CD14-positive monocyte (primary cell): ENCODE data around the gene AKAP12. TPM values are rescaled to one million over a fixed set of nuclear protein-coding genes. Genes with fewer than 3 reads are reported as not detected.

ENCODE experiments used
- DNase-seq, 3 donors: peaks; one replicate each; pipeline ENCODE4 v3.0.0-alpha.2; 2011 to 2022
- H2AFZ ChIP-seq: 2 replicates; pipeline ENCODE4 v1.6.0; 2012; ENCODE audit warnings: mild to moderate bottlenecking, low read depth, low read length, inconsistent platforms; ENCODE audit not compliant: insufficient read depth, poor library complexity, severe bottlenecking
- H3K27ac ChIP-seq, 2 donors: 1 replicate in 1 of 2; 2 replicates in 1 of 2; pipeline ENCODE4 v1.5.1; 2012 to 2013; ENCODE audit warnings: low read length in 2 of 2, control low read depth in 1 of 2, inconsistent platforms in 1 of 2, low read depth in 1 of 2, mild to moderate bottlenecking in 1 of 2
- H3K27me3 ChIP-seq, 2 donors: one replicate each; pipeline versions ENCODE4 v1.6.0 to v1.6.1; 2011 to 2013; ENCODE audit warnings: low read length in 2 of 2; ENCODE audit not compliant: control insufficient read depth in 2 of 2, insufficient read depth in 2 of 2
- H3K36me3 ChIP-seq, 2 donors: replicated peaks in 1 of 2; 1 replicate in 1 of 2; 2 replicates in 1 of 2; pipeline versions ENCODE4 v1.5.1 to v1.6.1; 2012 to 2013; ENCODE audit warnings: low read length in 2 of 2, control low read depth in 1 of 2, inconsistent platforms in 1 of 2, mild to moderate bottlenecking in 1 of 2; ENCODE audit not compliant: insufficient read depth in 2 of 2, control insufficient read depth in 1 of 2
- H3K4me1 ChIP-seq, 2 donors: 1 replicate in 1 of 2; 2 replicates in 1 of 2; pipeline versions ENCODE4 v1.5.1 to v1.6.1; 2012 to 2013; ENCODE audit warnings: low read length in 2 of 2, control low read depth in 1 of 2, inconsistent platforms in 1 of 2, mild to moderate bottlenecking in 1 of 2, moderate library complexity in 1 of 2; ENCODE audit not compliant: insufficient read depth in 2 of 2, control insufficient read depth in 1 of 2
- H3K4me2 ChIP-seq: replicated peaks from 2 replicates; pipeline ENCODE3; 2012; ENCODE audit warnings: low read length, moderate library complexity, mild to moderate bottlenecking; ENCODE audit not compliant: poor library complexity, severe bottlenecking; ENCODE audit errors: extremely low read depth
- H3K4me3 ChIP-seq, 3 experiments: fragments of 200-600 bp in 1 of 3; sonication (generic) in 1 of 3; replicated peaks in 1 of 3; 1 replicate in 2 of 3; 2 replicates in 1 of 3; pipeline ENCODE4 v1.5.1; 2011 to 2013; ENCODE audit warnings: low read length in 3 of 3, mild to moderate bottlenecking in 3 of 3, control low read depth in 2 of 3, low read depth in 2 of 3, inconsistent platforms in 1 of 3, moderate library complexity in 1 of 3
- H3K79me2 ChIP-seq: 2 replicates; pipeline ENCODE4 v1.6.0; 2012; ENCODE audit warnings: mild to moderate bottlenecking, control low read depth, inconsistent platforms, low read length, moderate library complexity; ENCODE audit not compliant: insufficient read depth
- H3K9ac ChIP-seq: 2 replicates; pipeline ENCODE4 v1.6.0; 2017; ENCODE audit warnings: low read length, mild to moderate bottlenecking; ENCODE audit not compliant: insufficient read depth, poor library complexity, severe bottlenecking
- H3K9me3 ChIP-seq, 2 donors: replicated peaks in 1 of 2; 1 replicate in 1 of 2; 2 replicates in 1 of 2; pipeline versions ENCODE4 v1.5.1 to v1.6.1; 2012 to 2013; ENCODE audit warnings: low read length in 2 of 2, control low read depth in 1 of 2; ENCODE audit not compliant: control insufficient read depth in 1 of 2, insufficient read depth in 1 of 2
- H4K20me1 ChIP-seq: 2 replicates; pipeline ENCODE4 v1.6.0; 2012; ENCODE audit warnings: mild to moderate bottlenecking, low read length, control low read depth, moderate library complexity; ENCODE audit not compliant: insufficient read depth
- H3K27ac Mint-ChIP-seq, 7 donors: one replicate each; pipeline ENCODE4 v1.8.0; 2020; ENCODE audit warnings: mild to moderate bottlenecking in 7 of 7, mixed read lengths in 7 of 7, moderate library complexity in 6 of 7, inconsistent platforms in 2 of 7
- H3K27me3 Mint-ChIP-seq, 3 donors: one replicate each; pipeline ENCODE4 v1.8.0; 2021 to 2022; ENCODE audit warnings: low read depth in 3 of 3, mild to moderate bottlenecking in 3 of 3, mixed read lengths in 3 of 3, moderate library complexity in 3 of 3, inconsistent platforms in 1 of 3
- H3K36me3 Mint-ChIP-seq, 2 donors: one replicate each; pipeline ENCODE4 v1.8.0; 2020; ENCODE audit warnings: mixed read lengths in 2 of 2, inconsistent platforms in 1 of 2, mild to moderate bottlenecking in 1 of 2
- H3K4me1 Mint-ChIP-seq: one replicate; pipeline ENCODE4 v1.8.0; 2020; ENCODE audit warnings: mild to moderate bottlenecking, mixed read lengths
- H3K4me3 Mint-ChIP-seq, 2 donors: one replicate each; pipeline ENCODE4 v1.8.0; 2020; ENCODE audit warnings: mild to moderate bottlenecking in 2 of 2, mixed read lengths in 2 of 2, moderate library complexity in 1 of 2
- H3K9me3 Mint-ChIP-seq, 7 donors: one replicate each; pipeline ENCODE4 v1.8.0; 2020 to 2022; ENCODE audit warnings: mixed read lengths in 7 of 7, mild to moderate bottlenecking in 6 of 7, moderate library complexity in 6 of 7, inconsistent platforms in 2 of 7
- CTCF ChIP-seq: fragments of 200-600 bp; IDR thresholded peaks from one replicate; pipeline ENCODE4 v1.8.0; 2022; ENCODE audit warnings: antibody characterized with exemption, mild to moderate bottlenecking
- WGBS: methylation state at CpG from one replicate; pipeline ENCODE4 v1.1.5; 2013; ENCODE audit warnings: missing lambda C conversion rate; ENCODE audit not compliant: insufficient coverage; 5-methylcytosine and 5-hydroxymethylcytosine counted together
- intact Hi-C, 2 donors: fragments of 100-400 bp; cut with micrococcal nuclease; formaldehyde crosslinking; loops; one replicate each; pipeline versions ENCODE4 v1.15.0 to v1.15.1; 2023
- polyA plus RNA-seq, 3 donors: library from polyadenylated mRNA; depleted of rRNA in 1 of 3; unstranded in 2 of 3; stranded (reverse) in 1 of 3; fragments of 300-500 nt in 2 of 3; fragments of >200 nt in 1 of 3; fragmentation: Illumina TruSeq in 2 of 3; gene quantifications; 1 replicate in 2 of 3; 2 replicates in 1 of 3; pipeline ENCODE4 v1.2.3, GENCODE V29; 2012 to 2021

The AKAP12 gene
- polyA plus RNA-seq, 3 donors = 0.01 TPM; not detected in 2

- Histone ChIP-seq H3K36me3 (no peaks in the 10 kb centered on the region), H2AFZ (no peak overlapping the region), H3K4me2 (no peak overlapping the region), H3K79me2 (no peaks in the 10 kb centered on the region), H3K4me3 (no peak overlapping the region), H3K9ac (no peak overlapping the region), H3K4me1 (no peaks in the 10 kb centered on the region), H3K27me3 (no peaks in the 10 kb centered on the region), H3K27ac (no peak overlapping the region), H4K20me1 (no peaks in the 10 kb centered on the region), H3K9me3 (no peaks in the 10 kb centered on the region)
- Mint-ChIP-seq H3K4me3 (no peak overlapping the region), H3K27me3 (peaks cover 2 to 3% (median 2%) of the 10 kb centered on the region in 3 donors), H3K4me1 (peaks cover 14% of the 10 kb centered on the region), H3K27ac (no peak overlapping the region), H3K9me3 (peaks cover 0 to 1% (median 0%) of the 10 kb centered on the region in 7 donors), H3K36me3 (no peaks in the 10 kb centered on the region)
- no peak for DNase-seq
- intact Hi-C loops = no loop called here
- TF ChIP-seq CTCF = no peak
Observed at GRCh38 chr6:151285122-151285521, 45.4 kb downstream of the AKAP12 start.

GRCh38 chr6:151286214-151286613, 46.4 kb downstream of the AKAP12 start:
- no peak overlapping the region for H3K27ac Mint-ChIP-seq
- intact Hi-C loops = no loop called here
- WGBS = 67% methylated on average over 1 of the region's 7 CpGs
- H3K4me3 Mint-ChIP-seq = no peak overlapping the region
- Histone ChIP-seq H3K27me3 (no peaks in the 10 kb centered on the region), H3K36me3 (no peaks in the 10 kb centered on the region), H3K9ac (no peak overlapping the region), H2AFZ (no peak overlapping the region), H3K4me3 (no peak overlapping the region), H3K27ac (no peak overlapping the region), H3K79me2 (no peaks in the 10 kb centered on the region), H3K4me1 (no peaks in the 10 kb centered on the region), H3K4me2 (no peak overlapping the region), H4K20me1 (no peaks in the 10 kb centered on the region), H3K9me3 (no peaks in the 10 kb centered on the region)
- H3K27me3 Mint-ChIP-seq = peaks cover 2 to 3% (median 2%) of the 10 kb centered on the region in 3 donors
- no peak for TF ChIP-seq CTCF
- H3K4me1 Mint-ChIP-seq = peaks cover 16% of the 10 kb centered on the region
- peaks cover 0 to 1% (median 0%) of the 10 kb centered on the region in 7 donors for H3K9me3 Mint-ChIP-seq
- no peaks in the 10 kb centered on the region for H3K36me3 Mint-ChIP-seq
- DNase-seq = no peak
